SK-N-SH (cell line): ENCODE results near the gene COMMD3.

Experiments used
- CHD2 ChIP-seq: fragments of 150-350 bp; IDR thresholded peaks from 2 replicates; pipeline ENCODE4 v1.6.1; 2018; ENCODE audit warnings: low read length; ENCODE audit not compliant: partially characterized antibody
- FOXJ3 ChIP-seq: sonication (generic); formaldehyde crosslinking; IDR thresholded peaks from 2 replicates; pipeline ENCODE4 v1.5.1; 2020; ENCODE audit warnings: mild to moderate bottlenecking, missing genetic modification reagents
- JUND ChIP-seq: IDR thresholded peaks from 2 replicates; pipeline ENCODE4 v1.4.0; 2012
- NRF1 ChIP-seq: IDR thresholded peaks from 2 replicates; pipeline ENCODE4 v1.6.1; 2012; ENCODE audit warnings: low read depth, mild to moderate bottlenecking, low read length
- POLR2AphosphoS5 ChIP-seq: IDR thresholded peaks from 2 replicates; pipeline ENCODE4 v1.6.1; 2012; ENCODE audit warnings: low read depth, low read length
- REST ChIP-seq: IDR thresholded peaks from 2 replicates; pipeline ENCODE4 v1.6.1; 2012; ENCODE audit warnings: mild to moderate bottlenecking, low read depth, low read length, moderate library complexity
- RFX5 ChIP-seq: IDR thresholded peaks from 2 replicates; pipeline ENCODE4 v1.6.1; 2012; ENCODE audit warnings: mild to moderate bottlenecking, improper control_type of control experiment, low read length
- SIN3A ChIP-seq: IDR thresholded peaks from 2 replicates; pipeline ENCODE4 v1.6.1; 2012; ENCODE audit warnings: low read depth, mild to moderate bottlenecking, low read length, moderate library complexity, borderline replicate concordance
- TAF1 ChIP-seq: IDR thresholded peaks from 2 replicates; pipeline ENCODE4 v1.6.1; 2012; ENCODE audit warnings: low read depth, mild to moderate bottlenecking, low read length, moderate library complexity, borderline replicate concordance
- YY1 ChIP-seq: IDR thresholded peaks from 2 replicates; pipeline ENCODE4 v1.4.0; 2012; ENCODE audit warnings: low read depth, mild to moderate bottlenecking
- ZBTB33 ChIP-seq: IDR thresholded peaks from 2 replicates; pipeline ENCODE4 v1.4.0; 2012; ENCODE audit warnings: low read depth, borderline replicate concordance
- TF ChIP-seq, protein P1 (sequence below): fragments of 200-600 bp; sonication (generic); IDR thresholded peaks from 2 replicates; pipeline ENCODE4 v1.6.1; 2017; ENCODE audit warnings: antibody characterized with exemption, mild to moderate bottlenecking, moderate library complexity

DNA sequence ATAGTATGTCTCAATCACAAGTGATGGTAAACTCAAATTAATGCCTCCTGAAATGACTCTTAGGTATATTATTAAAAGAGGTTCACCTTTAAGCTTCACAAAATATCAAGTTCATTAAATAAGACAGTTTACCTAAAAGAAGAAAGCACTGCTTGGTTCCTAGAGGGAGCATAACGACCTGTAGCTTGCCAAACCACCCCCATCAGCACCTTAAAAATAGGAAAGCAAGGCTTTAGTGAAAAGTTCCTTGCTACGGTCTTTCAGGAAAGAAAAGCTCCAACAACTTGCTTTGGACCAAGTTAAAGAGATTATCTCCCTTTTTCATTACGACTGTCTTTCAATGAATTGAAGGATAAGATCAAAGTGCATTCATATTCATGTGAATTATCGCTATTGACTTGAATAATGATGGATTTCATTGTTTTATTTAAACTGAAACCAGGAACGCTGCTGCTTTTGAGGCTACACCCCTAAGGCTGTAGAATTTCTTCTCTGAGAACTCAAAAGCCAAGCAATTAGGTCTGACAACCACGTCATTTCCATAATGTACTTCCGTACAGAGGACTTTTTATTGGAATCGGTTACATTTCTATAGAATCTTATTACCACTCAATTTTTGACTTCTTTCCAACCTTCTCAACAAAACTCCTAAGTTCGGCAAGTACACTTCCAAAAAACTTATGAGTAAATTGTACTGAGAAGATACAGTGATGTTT is 22.2 kb downstream of the COMMD3 start:
- TF ChIP-seq POLR2AphosphoS5 = no peak
- TF ChIP-seq, protein P1, sequence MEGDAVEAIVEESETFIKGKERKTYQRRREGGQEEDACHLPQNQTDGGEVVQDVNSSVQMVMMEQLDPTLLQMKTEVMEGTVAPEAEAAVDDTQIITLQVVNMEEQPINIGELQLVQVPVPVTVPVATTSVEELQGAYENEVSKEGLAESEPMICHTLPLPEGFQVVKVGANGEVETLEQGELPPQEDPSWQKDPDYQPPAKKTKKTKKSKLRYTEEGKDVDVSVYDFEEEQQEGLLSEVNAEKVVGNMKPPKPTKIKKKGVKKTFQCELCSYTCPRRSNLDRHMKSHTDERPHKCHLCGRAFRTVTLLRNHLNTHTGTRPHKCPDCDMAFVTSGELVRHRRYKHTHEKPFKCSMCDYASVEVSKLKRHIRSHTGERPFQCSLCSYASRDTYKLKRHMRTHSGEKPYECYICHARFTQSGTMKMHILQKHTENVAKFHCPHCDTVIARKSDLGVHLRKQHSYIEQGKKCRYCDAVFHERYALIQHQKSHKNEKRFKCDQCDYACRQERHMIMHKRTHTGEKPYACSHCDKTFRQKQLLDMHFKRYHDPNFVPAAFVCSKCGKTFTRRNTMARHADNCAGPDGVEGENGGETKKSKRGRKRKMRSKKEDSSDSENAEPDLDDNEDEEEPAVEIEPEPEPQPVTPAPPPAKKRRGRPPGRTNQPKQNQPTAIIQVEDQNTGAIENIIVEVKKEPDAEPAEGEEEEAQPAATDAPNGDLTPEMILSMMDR = no peak
- TF ChIP-seq REST = no peak
- no peak for TF ChIP-seq YY1
- no peak for TF ChIP-seq JUND
- TF ChIP-seq FOXJ3 (CRISPR knock-in tag) = no peak
- no peak for TF ChIP-seq NRF1
- no peak for TF ChIP-seq SIN3A
- TF ChIP-seq RFX5 = no peak
- TF ChIP-seq ZBTB33 = no peak
- TF ChIP-seq TAF1 = no peak
- TF ChIP-seq CHD2 = no peak
